ENCODE results near the gene UTS2. TPM values are rescaled to one million over a fixed set of nuclear protein-coding genes. Genes with fewer than 3 reads are reported as not detected.

Gene UTS2
- not detected for total RNA-seq

- 37% methylated on average over 10 of the region's 10 CpGs for WGBS
- intact Hi-C loops (cut with DNase I), result no loop called here
- no peak for DNase-seq (ENCODE audit: low spot score)
These were observed at the start of gene UTS2 for GRCh38 chr1:7852804-7853683. Gene UTS2, minus strand, starts transcription at chr1:7853065. Its CDS starts 62 bp downstream, at chr1:7853003.

DNA sequence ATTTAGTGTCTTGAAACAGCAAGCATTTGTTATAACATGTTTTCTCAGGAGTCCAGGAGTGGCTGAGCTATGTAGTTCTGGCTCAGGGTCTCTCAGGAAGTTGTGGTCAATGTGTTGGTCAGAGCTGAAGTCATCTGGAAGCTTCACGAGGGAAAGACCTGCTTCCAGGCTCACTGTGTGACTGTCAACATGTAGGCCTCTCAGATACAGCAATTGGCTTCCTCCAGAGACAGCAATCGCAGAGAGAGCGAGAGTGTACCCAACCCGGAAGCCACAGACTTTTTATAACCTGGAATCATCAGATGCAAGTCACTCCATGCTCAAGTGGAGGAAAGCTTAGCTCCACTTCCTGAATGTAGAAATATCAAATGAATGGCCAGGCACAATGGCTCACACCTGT is 46.9 kb upstream of the UTS2 start:
- TF ChIP-seq POLR2AphosphoS5 (IDR thresholded peaks at IDR 0.05), result no peak
- WGBS, result 76% methylated on average over 4 of the region's 4 CpGs
- intact Hi-C loops (cut with DNase I), result loop anchor here (5.0 to 10.0 kb wide), 2 partner anchors 147 to 235 kb away; no protein-coding TSS in a partner anchor
- no peaks in the 10 kb centered on the region for H3K9me3 ChIP-seq
- DNase-seq (ENCODE audit: low spot score), result no peak
- no peaks in the 10 kb centered on the region for H3K27me3 ChIP-seq (replicated peaks; ENCODE audit: insufficient read depth)
- H3K4me1 ChIP-seq (replicated peaks), result no peaks in the 10 kb centered on the region
- no peaks in the 10 kb centered on the region for H3K36me3 ChIP-seq
- no peak overlapping the region for H3K27ac ChIP-seq
- no peak overlapping the region for H3K4me3 ChIP-seq

More at GRCh38 chr1:7852804-7853683, at the start of gene UTS2:
- Histone ChIP-seq H3K36me3 (no peaks in the 10 kb centered on the region), H3K4me3 (no peak within 1 kb of the TSS), H3K27me3 (replicated peaks; ENCODE audit: insufficient read depth) (no peaks in the 10 kb centered on the region), H3K4me1 (replicated peaks) (no peaks in the 10 kb centered on the region), H3K27ac (no peak within 1 kb of the TSS), H3K9me3 (no peaks in the 10 kb centered on the region)
- TF ChIP-seq POLR2AphosphoS5 (IDR thresholded peaks at IDR 0.05) (no peak), POLR2A (IDR thresholded peaks at IDR 0.05) (no peak)
- TF ChIP-seq, protein P1, sequence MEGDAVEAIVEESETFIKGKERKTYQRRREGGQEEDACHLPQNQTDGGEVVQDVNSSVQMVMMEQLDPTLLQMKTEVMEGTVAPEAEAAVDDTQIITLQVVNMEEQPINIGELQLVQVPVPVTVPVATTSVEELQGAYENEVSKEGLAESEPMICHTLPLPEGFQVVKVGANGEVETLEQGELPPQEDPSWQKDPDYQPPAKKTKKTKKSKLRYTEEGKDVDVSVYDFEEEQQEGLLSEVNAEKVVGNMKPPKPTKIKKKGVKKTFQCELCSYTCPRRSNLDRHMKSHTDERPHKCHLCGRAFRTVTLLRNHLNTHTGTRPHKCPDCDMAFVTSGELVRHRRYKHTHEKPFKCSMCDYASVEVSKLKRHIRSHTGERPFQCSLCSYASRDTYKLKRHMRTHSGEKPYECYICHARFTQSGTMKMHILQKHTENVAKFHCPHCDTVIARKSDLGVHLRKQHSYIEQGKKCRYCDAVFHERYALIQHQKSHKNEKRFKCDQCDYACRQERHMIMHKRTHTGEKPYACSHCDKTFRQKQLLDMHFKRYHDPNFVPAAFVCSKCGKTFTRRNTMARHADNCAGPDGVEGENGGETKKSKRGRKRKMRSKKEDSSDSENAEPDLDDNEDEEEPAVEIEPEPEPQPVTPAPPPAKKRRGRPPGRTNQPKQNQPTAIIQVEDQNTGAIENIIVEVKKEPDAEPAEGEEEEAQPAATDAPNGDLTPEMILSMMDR (IDR thresholded peaks at IDR 0.05), result no peak

- Histone ChIP-seq H3K4me3 (no peak overlapping the region), H3K4me1 (replicated peaks) (no peaks in the 10 kb centered on the region), H3K36me3 (no peaks in the 10 kb centered on the region), H3K27ac (no peak overlapping the region), H3K27me3 (replicated peaks; ENCODE audit: insufficient read depth) (no peaks in the 10 kb centered on the region), H3K9me3 (no peaks in the 10 kb centered on the region)
- DNase-seq (ENCODE audit: low spot score), result no peak
- intact Hi-C loops (cut with DNase I), result no loop called here
- WGBS, result 92% methylated on average over 5 of the region's 5 CpGs
- TF ChIP-seq, protein P1 (IDR thresholded peaks at IDR 0.05), result no peak
- TF ChIP-seq POLR2A (IDR thresholded peaks at IDR 0.05), result no peak
- no peak for TF ChIP-seq POLR2AphosphoS5 (IDR thresholded peaks at IDR 0.05)
These were observed 46.1 kb upstream of the UTS2 start for GRCh38 chr1:7898962-7899361.

DNA sequence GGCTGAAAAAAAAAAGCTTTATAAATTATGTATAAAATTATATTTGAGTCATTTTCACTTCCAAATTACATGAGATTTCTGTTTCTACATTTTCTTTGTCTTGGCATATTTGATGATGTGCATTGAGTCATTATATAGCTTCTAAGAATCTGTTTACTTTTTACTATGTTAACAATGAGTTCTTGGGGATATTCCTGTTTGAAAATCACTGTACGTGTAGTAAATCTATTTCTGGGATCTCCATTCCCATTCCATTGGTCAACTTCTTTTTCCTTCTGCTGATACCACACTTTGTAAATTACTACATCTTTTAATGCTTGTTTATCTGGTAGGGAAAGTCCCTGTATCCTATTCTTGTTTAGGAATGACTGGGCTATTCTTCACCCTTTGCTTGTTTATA is 44.1 kb upstream of the UTS2 start:
- no peak overlapping the region for H3K27ac ChIP-seq
- DNase-seq (ENCODE audit: low spot score), result no peak
- H3K4me3 ChIP-seq, result no peak overlapping the region
- intact Hi-C loops (cut with DNase I), result no loop called here
- 33% methylated on average over 1 of the region's 1 CpG for WGBS
- no peaks in the 10 kb centered on the region for H3K4me1 ChIP-seq (replicated peaks)
- no peaks in the 10 kb centered on the region for H3K36me3 ChIP-seq
- H3K9me3 ChIP-seq, result no peaks in the 10 kb centered on the region
- H3K27me3 ChIP-seq (replicated peaks; ENCODE audit: insufficient read depth), result no peaks in the 10 kb centered on the region
- TF ChIP-seq POLR2A (IDR thresholded peaks at IDR 0.05), result no peak
- TF ChIP-seq POLR2AphosphoS5 (IDR thresholded peaks at IDR 0.05), result no peak
- TF ChIP-seq, protein P1 (IDR thresholded peaks at IDR 0.05), result no peak

DNA sequence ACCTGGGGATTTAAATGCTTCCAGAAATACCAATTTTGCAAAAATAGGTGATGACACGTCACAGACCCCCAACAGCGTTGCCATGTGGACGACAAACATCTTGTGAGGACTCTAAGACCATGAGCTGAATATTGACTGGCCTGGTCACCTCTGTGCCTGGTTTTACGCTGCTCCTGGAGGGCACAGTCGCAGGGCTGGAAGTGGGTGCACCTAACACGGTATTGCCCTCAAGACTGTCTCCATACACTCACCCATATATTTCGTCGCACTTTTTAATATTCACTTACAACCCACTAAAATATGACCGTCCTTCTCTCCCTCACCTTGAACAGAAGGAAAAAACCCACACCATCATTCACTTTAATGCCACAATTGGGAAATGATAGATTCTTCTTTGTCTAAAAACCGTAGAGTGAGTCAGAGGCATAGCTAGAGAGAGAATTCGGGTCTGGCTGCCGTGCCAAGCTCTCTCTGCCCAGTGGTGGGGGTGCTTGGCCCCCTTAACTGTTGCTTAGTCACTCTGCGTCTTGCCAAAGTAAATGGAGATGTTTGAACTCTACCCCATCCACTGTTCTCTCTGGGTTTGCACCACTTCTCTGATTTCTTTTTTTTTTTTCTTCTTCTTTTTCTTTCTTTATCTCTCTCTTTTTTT is 40.8 kb upstream of the UTS2 start:
- no peak overlapping the region for H3K27ac ChIP-seq
- 75% methylated on average over 13 of the region's 13 CpGs for WGBS
- intact Hi-C loops (cut with DNase I), result no loop called here
- no peak for DNase-seq (ENCODE audit: low spot score)
- TF ChIP-seq POLR2AphosphoS5 (IDR thresholded peaks at IDR 0.05) (no peak), POLR2A (IDR thresholded peaks at IDR 0.05) (no peak)
- TF ChIP-seq, protein P1 (IDR thresholded peaks at IDR 0.05), result no peak
- no peaks in the 10 kb centered on the region for H3K4me1 ChIP-seq (replicated peaks)
- H3K4me3 ChIP-seq, result no peak overlapping the region
- no peaks in the 10 kb centered on the region for H3K36me3 ChIP-seq
- H3K9me3 ChIP-seq, result no peaks in the 10 kb centered on the region
- no peaks in the 10 kb centered on the region for H3K27me3 ChIP-seq (replicated peaks; ENCODE audit: insufficient read depth)

All from prostate gland (tissue), 2 donors.